Panc1 (cell line): Measurements from ENCODE around the gene ACP4. TPM values are rescaled to one million over a fixed set of nuclear protein-coding genes. Genes with fewer than 3 reads are reported as not detected.
"Not testable (repeated sequence)": the region's sequence is repeated elsewhere in the genome, so short reads cannot be mapped to it uniquely, and the experiment has no call there.

Experiments
- ATAC-seq: fragments of 200-7000 bp; cut with Tn5 transposase; 2 replicates; pipeline ENCODE4 v1.9.1; 2020; ENCODE audit warnings: mild to moderate bottlenecking, moderate library complexity
- BruUV-seq: library from RNA; stranded (reverse); fragments of 400-500 nt; replicated peaks from 2 replicates; lab custom pipeline; 2021; lab: Mats Ljungman, UMichigan
- CTCF ChIA-PET: fragments of 300-600 bp; sonication (Branson Sonifier 250); formaldehyde crosslinking; loops from one replicate; lab custom pipeline; 2022; ENCODE audit warnings: antibody characterized with exemption; lab: Charles Lee
- POLR2A ChIA-PET: fragments of 300-600 bp; sonication (Branson Sonifier 250); formaldehyde crosslinking; loops from one replicate; lab custom pipeline; 2022; ENCODE audit warnings: antibody characterized with exemption; lab: Charles Lee
- DNase-seq: peaks from one replicate; pipeline ENCODE4 v3.0.0-alpha.2; 2010; ENCODE audit warnings: low read depth, low spot score
- H3K27ac ChIP-seq: 2 replicates; pipeline ENCODE4 v1.5.1; 2011; ENCODE audit warnings: mild to moderate bottlenecking, low read length, inconsistent platforms
- H3K27me3 ChIP-seq: fragments of 200-500 bp; sonication (Bioruptor generic); 2 replicates; pipeline ENCODE4 v1.6.0; 2014; ENCODE audit warnings: low read length, inconsistent platforms; ENCODE audit not compliant: control insufficient read depth, insufficient read depth
- H3K36me3 ChIP-seq: fragments of 200-500 bp; sonication (Bioruptor generic); 2 replicates; pipeline ENCODE4 v1.5.1; 2014; ENCODE audit warnings: inconsistent platforms, mild to moderate bottlenecking, low read length, moderate library complexity; ENCODE audit not compliant: control insufficient read depth, insufficient read depth
- H3K4me1 ChIP-seq: 2 replicates; pipeline ENCODE4 v1.5.1; 2011; ENCODE audit warnings: inconsistent platforms, mild to moderate bottlenecking, low read length, moderate library complexity; ENCODE audit not compliant: control insufficient read depth, insufficient read depth
- H3K4me3 ChIP-seq, 2 experiments: 2 replicates each; pipeline ENCODE4 v1.5.1; 2011 to 2012; ENCODE audit warnings: low read depth in 2 of 2, low read length in 2 of 2, mild to moderate bottlenecking in 2 of 2, inconsistent platforms in 1 of 2, moderate library complexity in 1 of 2
- H3K9me3 ChIP-seq: fragments of 200-500 bp; sonication (Bioruptor generic); 2 replicates; pipeline ENCODE4 v1.5.1; 2014; ENCODE audit warnings: low read depth, mild to moderate bottlenecking, inconsistent platforms, low read length, moderate library complexity; ENCODE audit not compliant: control insufficient read depth, insufficient read depth
- CTCF ChIP-seq: fragments of 450-650 bp; IDR thresholded peaks from 2 replicates; pipeline ENCODE4 v1.5.1; 2017; ENCODE audit warnings: mild to moderate bottlenecking
- POLR2AphosphoS5 ChIP-seq: IDR thresholded peaks from 2 replicates; pipeline ENCODE4 v1.6.1; 2012; ENCODE audit warnings: mild to moderate bottlenecking, low read depth, low read length, moderate library complexity
- REST ChIP-seq, 2 experiments: IDR thresholded peaks; 2 replicates each; pipeline ENCODE4 v1.6.1; 2011 to 2012; ENCODE audit warnings: low read depth in 2 of 2, control low read depth in 1 of 2, low read length in 1 of 2, mild to moderate bottlenecking in 1 of 2, moderate library complexity in 1 of 2; ENCODE audit not compliant: insufficient read depth in 1 of 2
- SIN3A ChIP-seq: IDR thresholded peaks from 2 replicates; pipeline ENCODE4 v1.6.1; 2012; ENCODE audit warnings: low read depth, mild to moderate bottlenecking, low read length, moderate library complexity, borderline replicate concordance; ENCODE audit not compliant: insufficient read depth
- TCF7L2 ChIP-seq: IDR thresholded peaks from 2 replicates; pipeline ENCODE4 v1.6.1; 2011; ENCODE audit warnings: mild to moderate bottlenecking, low read depth, low read length, inconsistent platforms
- in situ Hi-C: cut with HindIII; loops from 2 replicates; pipeline ENCODE4 v1.10.0; 2016; ENCODE audit warnings: low sequenced_read_pairs, low pct_unique_long_range_greater_than_20kb
- intact Hi-C: fragments of 100-400 bp; cut with micrococcal nuclease; formaldehyde crosslinking; loops from one replicate; pipeline ENCODE4 v1.10.0; 2022; ENCODE audit not compliant: unreplicated experiment
- total RNA-seq: library from RNA; stranded (reverse); gene quantifications from one replicate; pipeline ENCODE4 v1.2.1, GENCODE V29; 2021; ENCODE audit not compliant: unreplicated experiment

ACP4 gene
- total RNA-seq, 1 experiment from 2014 or later, result not detected

GRCh38 chr19:50779504-50780457, 10.4 kb upstream of the ACP4 start:
- TF ChIP-seq SIN3A (no peak), CTCF (no peak), POLR2AphosphoS5 (no peak), TCF7L2 (no peak), REST (IDR thresholded peaks at IDR 0.05; ENCODE audit: insufficient read depth in 1 of 2, low read depth in 2 of 2, low read length in 1 of 2) (no peak)
- Histone ChIP-seq H3K27ac (no peak overlapping the region), H3K27me3 (peaks cover 5% of the 10 kb centered on the region), H3K9me3 (no peaks in the 10 kb centered on the region), H3K4me3 (no peak overlapping the region), H3K36me3 (no peaks in the 10 kb centered on the region), H3K4me1 (no peaks in the 10 kb centered on the region)
- no TSS peak for BruUV-seq
- ChIA-PET CTCF (interaction anchor here (0.5 to 1.0 kb wide), 2 partner anchors 76 to 290 kb away, joined by 3 read pairs; no protein-coding TSS in a partner anchor), POLR2A (no interaction called here)
- in situ Hi-C loops, result no loop called here
- ATAC-seq (0 out of 2 replicates have a peak, but pooled peaks have one; percentile 47), DNase-seq (no peak)
- intact Hi-C loops, result loop anchor here (5.0 kb wide), 2 partner anchors 72 to 242 kb away; no protein-coding TSS in a partner anchor

GRCh38 chr19:50780753-50781435, 9.3 kb upstream of the ACP4 start:
- Histone ChIP-seq H3K36me3 (no peaks in the 10 kb centered on the region), H3K4me3 (no peak overlapping the region), H3K27me3 (peaks cover 5% of the 10 kb centered on the region), H3K4me1 (no peaks in the 10 kb centered on the region), H3K9me3 (no peaks in the 10 kb centered on the region), H3K27ac (no peak overlapping the region)
- no peak for DNase-seq
- CTCF ChIA-PET, result interaction anchor here (0.5 kb wide), 1 partner anchor 152 kb away, joined by 4 read pairs; no protein-coding TSS in a partner anchor
- intact Hi-C loops (loop anchor here (5.0 kb wide), 2 partner anchors 74 to 244 kb away; no protein-coding TSS in a partner anchor), in situ Hi-C loops (no loop called here)
- ATAC-seq, result no peak
- TF ChIP-seq REST (IDR thresholded peaks at IDR 0.05; ENCODE audit: insufficient read depth in 1 of 2, low read depth in 2 of 2, low read length in 1 of 2) (no peak), POLR2AphosphoS5 (no peak), CTCF (no peak), SIN3A (no peak), TCF7L2 (no peak)
- no TSS peak for BruUV-seq
- POLR2A ChIA-PET, result no interaction called here

GRCh38 chr19:50783848-50784152, 6.4 kb upstream of the ACP4 start:
- 0 out of 2 replicates have a peak, but pooled peaks have one; percentile 13 for ATAC-seq
- H3K27me3 ChIP-seq, H3K9me3 ChIP-seq, H3K4me1 ChIP-seq, in situ Hi-C loops, H3K36me3 ChIP-seq, POLR2A ChIA-PET, H3K27ac ChIP-seq, DNase-seq, H3K4me3 ChIP-seq, BruUV-seq: not testable (repeated sequence)
- CTCF ChIA-PET, result interaction anchor here (1.0 to 1.2 kb wide), 3 partner anchors 83 to 246 kb away, joined by 3 read pairs; no protein-coding TSS in a partner anchor
- intact Hi-C loops, result loop anchor here (5.0 kb wide), 2 partner anchors 76 to 246 kb away; no protein-coding TSS in a partner anchor
